ENCODE results near the gene ZNF740.
"Not testable (repeated sequence)": the region's sequence is repeated elsewhere in the genome, so short reads cannot be mapped to it uniquely, and the experiment has no call there.

Gene ZNF740, protein sequence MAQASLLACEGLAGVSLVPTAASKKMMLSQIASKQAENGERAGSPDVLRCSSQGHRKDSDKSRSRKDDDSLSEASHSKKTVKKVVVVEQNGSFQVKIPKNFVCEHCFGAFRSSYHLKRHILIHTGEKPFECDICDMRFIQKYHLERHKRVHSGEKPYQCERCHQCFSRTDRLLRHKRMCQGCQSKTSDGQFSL

GRCh38 chr12:53180220-53180930 lies at the start of gene ZNF740, which contains the start of gene CSAD:
TSS of gene ZNF740 (plus strand) at chr12:53180722. CDS start at chr12:53181984, 1,262 bp downstream.
TSS of gene CSAD (minus strand) at chr12:53180925. CDS start at chr12:53173470, 7,455 bp downstream.
- no peak for TF ChIP-seq ZNF274 (IDR thresholded peaks at IDR 0.05; ENCODE audit: low read depth, low read length)

DNA sequence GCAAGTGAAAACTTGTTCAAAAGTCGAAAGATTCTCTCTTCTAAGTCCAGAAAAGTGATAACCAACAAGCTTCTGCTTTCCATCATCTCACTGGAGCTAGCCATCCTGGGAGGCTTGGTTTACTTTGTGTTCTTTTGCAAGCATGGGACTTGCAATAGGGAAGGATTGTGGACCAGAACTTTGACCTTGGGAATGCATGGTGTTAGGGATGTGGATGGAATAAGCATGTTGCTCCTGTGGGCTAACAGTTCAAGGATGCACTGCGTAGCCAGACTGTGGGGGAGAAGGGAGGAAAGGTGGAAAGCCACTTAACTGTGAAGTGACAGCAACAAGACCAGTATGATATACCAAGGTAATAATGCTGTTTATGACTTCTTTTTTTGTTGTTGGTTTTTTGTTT lies 48.7 kb upstream of the ZNF740 start:
- no peak overlapping the region for H3K4me3 ChIP-seq (ENCODE audit: low read length)
- TF ChIP-seq ZNF274 (IDR thresholded peaks at IDR 0.05; ENCODE audit: low read depth, low read length) = no peak

More at GRCh38 chr12:53180220-53180930, at the start of gene ZNF740, which contains the start of gene CSAD:
- H3K4me3 ChIP-seq (ENCODE audit: low read length) = peak within 1 kb of the TSS; percentile 76

GRCh38 chr12:53133722-53134121 lies 46.8 kb upstream of the ZNF740 start:
- TF ChIP-seq ZNF274 (IDR thresholded peaks at IDR 0.05; ENCODE audit: low read depth, low read length) = no peak
- no peak overlapping the region for H3K4me3 ChIP-seq (ENCODE audit: low read length)

DNA sequence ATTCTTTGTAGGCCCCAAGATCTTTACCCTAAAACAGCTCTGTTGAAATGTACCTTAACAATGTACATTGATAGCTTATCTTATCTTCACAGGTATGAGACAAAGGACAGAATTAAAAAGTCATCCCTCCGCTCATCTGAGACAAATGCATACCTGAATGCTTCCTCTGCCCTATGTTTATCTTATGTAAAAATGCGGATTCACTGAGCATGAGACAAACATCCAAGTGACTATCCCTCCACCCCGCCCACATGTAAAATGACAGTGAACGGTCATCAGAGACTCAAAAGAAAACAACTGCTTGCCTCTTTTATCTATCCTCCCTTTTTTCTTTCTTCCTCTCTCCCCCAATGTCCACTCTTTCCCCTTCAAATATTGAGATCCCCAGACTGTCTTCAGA lies 37.2 kb upstream of the ZNF740 start:
- TF ChIP-seq ZNF274 (IDR thresholded peaks at IDR 0.05; ENCODE audit: low read depth, low read length) = no peak
- no peak overlapping the region for H3K4me3 ChIP-seq (ENCODE audit: low read length)

DNA sequence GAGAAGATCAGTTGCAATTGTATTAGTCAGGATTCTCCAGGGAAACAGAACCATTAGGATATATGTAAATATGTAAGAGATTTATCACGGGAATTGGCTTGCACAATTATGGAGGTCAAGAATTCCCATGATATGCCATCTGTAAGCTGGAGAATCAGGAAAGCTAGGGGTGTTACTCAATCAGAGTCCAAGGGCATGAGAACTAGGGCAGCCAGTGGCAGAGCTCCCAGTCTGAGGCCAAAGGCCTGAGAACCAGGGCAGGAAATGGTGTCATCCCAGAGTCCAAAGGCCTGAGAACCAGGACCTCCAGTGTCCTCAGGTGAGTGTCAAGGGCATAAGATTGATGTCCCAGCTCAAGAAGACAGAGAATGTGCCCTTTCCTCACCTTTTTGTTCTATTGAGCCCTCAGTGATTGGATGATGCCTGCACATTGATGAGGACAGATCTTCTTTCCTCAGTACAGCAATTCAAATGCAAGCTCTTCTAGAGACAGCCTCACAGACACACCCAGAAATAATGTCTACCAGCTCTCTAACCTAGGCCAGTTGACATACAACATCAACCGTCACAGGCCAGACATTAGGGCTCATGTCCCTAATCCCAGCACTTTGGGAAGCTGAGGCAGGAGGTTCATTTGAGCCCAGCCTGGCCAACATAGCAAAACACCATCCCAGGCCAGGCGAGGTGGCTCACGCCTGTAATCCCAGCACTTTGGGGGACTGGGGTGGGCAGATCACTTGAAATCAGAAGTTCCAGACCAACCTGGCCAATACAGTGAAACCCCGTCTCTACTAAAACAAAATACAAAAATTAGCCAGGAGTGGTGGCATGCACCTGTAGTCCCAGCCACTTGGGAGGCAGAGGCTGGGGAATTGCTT lies 34.9 kb upstream of the ZNF740 start:
- H3K4me3 ChIP-seq (ENCODE audit: low read length) = no peak overlapping the region
- TF ChIP-seq ZNF274 (IDR thresholded peaks at IDR 0.05; ENCODE audit: low read depth, low read length) = no peak

- H3K4me3 ChIP-seq (ENCODE audit: low read length) = no peak overlapping the region
- TF ChIP-seq ZNF274 (IDR thresholded peaks at IDR 0.05; ENCODE audit: low read depth, low read length) = no peak
Observed at GRCh38 chr12:53147181-53147580, 33.3 kb upstream of the ZNF740 start.

DNA sequence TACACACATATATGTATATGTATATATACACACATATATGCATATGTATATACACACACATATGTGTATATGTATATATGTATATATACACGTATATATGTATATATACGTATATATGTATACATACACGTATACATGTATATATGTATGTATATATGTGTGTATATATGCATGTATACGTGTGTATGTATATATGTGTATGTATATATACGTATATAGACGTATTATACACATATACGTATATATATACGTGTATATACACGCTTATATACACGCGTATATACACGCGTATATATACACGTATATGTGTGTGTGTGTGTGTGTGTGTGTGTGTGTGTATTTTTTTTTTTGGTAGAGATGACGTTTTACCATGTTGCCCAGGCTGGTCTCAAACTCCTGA lies 32.9 kb upstream of the ZNF740 start:
- no peak for TF ChIP-seq ZNF274 (IDR thresholded peaks at IDR 0.05; ENCODE audit: low read depth, low read length)
- H3K4me3 ChIP-seq (ENCODE audit: low read length) = no peak overlapping the region

- no peak for TF ChIP-seq ZNF274 (IDR thresholded peaks at IDR 0.05; ENCODE audit: low read depth, low read length)
- no peak overlapping the region for H3K4me3 ChIP-seq (ENCODE audit: low read length)
Observed at GRCh38 chr12:53151039-53151438, 29.5 kb upstream of the ZNF740 start.

DNA sequence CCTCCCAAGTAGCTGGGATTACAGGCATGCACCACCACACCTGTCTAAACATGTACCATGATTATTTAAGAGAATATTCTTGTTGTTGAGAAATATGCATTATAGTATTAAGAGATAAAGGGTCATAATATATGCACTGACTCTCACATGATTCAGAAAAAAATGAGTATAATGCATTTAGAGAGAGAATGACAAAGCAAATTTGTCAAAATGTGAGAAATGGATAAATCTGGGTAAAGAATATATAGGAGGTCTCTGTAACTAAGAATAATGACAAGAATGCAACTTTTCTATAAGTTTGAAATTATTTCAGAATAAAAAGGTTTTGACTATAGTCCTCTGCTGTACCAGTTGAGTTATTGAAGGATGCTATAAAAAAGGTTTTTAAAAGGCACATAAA lies 28.1 kb upstream of the ZNF740 start:
- H3K4me3 ChIP-seq (ENCODE audit: low read length) = no peak overlapping the region
- TF ChIP-seq ZNF274 (IDR thresholded peaks at IDR 0.05; ENCODE audit: low read depth, low read length) = no peak

- no peak for TF ChIP-seq ZNF274 (IDR thresholded peaks at IDR 0.05; ENCODE audit: low read depth, low read length)
- no peak overlapping the region for H3K4me3 ChIP-seq (ENCODE audit: low read length)
Observed at GRCh38 chr12:53159195-53159839, 21.2 kb upstream of the ZNF740 start.

DNA sequence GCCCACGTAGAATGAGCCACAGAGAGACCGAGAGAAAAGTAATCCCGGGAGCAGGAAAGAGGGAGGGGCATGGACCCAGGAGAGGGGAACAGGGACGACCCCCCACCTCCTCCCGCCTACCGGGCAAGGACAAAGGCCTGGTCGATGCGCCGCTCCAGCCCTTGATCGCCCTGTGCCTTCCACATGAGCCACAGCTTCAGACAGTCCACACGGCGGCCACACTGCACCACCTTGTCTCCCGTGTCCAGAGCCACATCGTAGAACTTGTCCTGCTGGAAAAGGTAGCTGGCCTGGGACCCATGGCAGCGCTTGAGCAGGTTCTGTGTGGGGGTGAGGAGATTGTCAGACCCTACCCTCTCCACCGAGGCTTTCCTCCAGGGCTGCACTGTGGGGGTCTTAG lies 20.5 kb upstream of the ZNF740 start:
- no peak for TF ChIP-seq ZNF274 (IDR thresholded peaks at IDR 0.05; ENCODE audit: low read depth, low read length)
- H3K4me3 ChIP-seq (ENCODE audit: low read length) = no peak overlapping the region

DNA sequence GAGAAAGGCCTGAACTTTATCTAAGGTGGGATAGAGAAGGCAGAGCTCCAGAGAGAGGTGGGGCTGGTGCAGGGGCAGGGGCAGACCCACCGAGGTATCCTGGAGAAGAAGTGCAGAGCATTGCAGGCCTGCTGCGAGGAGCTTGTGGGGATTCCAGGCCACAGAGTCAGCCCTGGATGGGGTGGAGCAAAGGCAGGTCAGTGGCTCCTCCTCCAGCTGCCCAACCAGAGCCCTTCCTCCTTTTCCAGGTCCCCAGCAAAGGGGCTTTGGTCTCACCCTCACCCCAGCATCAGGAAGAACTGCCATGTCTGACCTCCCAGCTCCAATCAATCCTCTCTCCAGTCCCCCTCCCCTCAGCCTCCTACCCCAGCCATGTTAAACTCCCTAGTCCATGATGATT lies 19.8 kb upstream of the ZNF740 start:
- no peak overlapping the region for H3K4me3 ChIP-seq (ENCODE audit: low read length)

DNA sequence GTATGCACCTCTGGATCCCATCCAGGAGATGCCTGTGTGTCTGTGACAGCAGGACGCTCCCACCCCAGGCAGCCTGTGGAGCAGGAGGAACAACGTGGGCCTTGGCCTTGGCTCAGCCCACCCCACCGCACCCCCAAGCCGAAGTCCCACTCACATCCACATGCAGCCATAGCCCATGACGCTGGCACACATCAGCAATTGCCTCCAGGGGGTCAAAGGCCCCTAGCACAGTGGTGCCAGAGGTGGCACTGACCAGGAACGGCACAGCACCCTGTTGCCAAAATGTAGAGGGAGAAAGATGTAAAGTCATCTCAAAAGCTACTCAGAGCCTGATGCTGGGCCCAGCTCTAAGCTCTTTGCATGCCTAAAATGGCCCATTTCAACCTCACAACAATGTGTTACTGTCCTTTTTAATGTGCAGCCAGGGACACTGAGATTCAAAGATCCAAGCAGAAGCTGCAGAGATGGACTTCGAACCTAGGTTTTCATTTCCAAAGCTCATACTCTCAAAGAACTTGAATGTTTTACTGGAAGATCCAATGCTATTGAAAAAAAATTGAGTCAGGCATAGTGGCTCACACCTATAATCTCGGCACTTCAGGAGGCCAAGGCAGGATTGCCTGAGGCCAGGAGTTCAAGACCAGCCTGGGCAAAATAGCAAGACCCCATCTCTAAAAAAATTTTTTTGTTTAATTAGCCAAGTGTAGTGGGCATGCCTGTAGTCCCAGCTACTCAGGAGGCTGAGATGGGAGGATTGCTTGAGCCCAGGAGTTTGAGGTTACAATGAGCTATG lies 19.2 kb upstream of the ZNF740 start:
- no peak for TF ChIP-seq ZNF274 (IDR thresholded peaks at IDR 0.05; ENCODE audit: low read depth, low read length)
- no peak overlapping the region for H3K4me3 ChIP-seq (ENCODE audit: low read length)

More for the DNA sequence above, 19.8 kb upstream of the ZNF740 start:
- no peak for TF ChIP-seq ZNF274 (IDR thresholded peaks at IDR 0.05; ENCODE audit: low read depth, low read length)

DNA sequence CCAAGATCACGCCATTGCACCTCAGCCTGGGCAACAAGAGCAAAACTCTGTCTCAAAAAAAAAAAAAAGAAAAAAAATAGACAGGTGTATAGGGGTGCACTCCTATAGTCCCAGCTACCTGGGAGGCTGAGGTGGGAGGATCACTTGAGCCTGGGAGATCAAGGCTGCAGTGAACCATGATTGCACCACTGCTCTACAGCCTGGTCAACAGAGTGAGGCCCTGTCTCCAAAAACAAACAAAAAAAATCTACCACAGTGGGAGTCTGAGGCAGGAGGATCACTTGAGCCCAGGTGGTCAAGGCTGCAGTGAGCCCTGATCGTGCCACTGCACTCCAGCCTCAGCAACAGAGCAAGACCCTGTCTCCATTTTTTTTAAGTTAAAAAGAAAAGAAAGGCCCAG lies 17.5 kb upstream of the ZNF740 start:
- not testable (repeated sequence) for H3K4me3 ChIP-seq (ENCODE audit: low read length)
